Activated T-helper 2 cell treated with anti-CD3 and anti-CD28 coated beads, Interferon-gamma antibody, Interleukin-2, Interleukin-4, amounts not matched to agents 10 μg/mL and 5 μg/mL and 100 μg/mL, durations not matched to agents 14 hours and 24 hours and 36 hours (primary cell): ENCODE measurements around the gene MCCD1. TPM values are rescaled to one million over a fixed set of nuclear protein-coding genes. Genes with fewer than 3 reads are reported as not detected.
"Not testable (repeated sequence)": the region's sequence is repeated elsewhere in the genome, so short reads cannot be mapped to it uniquely, and the experiment has no call there.

ENCODE experiments used
- DNase-seq: peaks from one replicate; pipeline ENCODE4 v3.0.0; 2021; ENCODE audit warnings: low spot score
- H3K27ac Mint-ChIP-seq: one replicate; pipeline ENCODE4 v1.8.0; 2021; ENCODE audit warnings: mixed read lengths
- H3K27me3 Mint-ChIP-seq: one replicate; pipeline ENCODE4 v1.8.0; 2021; ENCODE audit warnings: low read depth, mixed read lengths
- H3K36me3 Mint-ChIP-seq: one replicate; pipeline ENCODE4 v1.8.0; 2021; ENCODE audit warnings: low read depth, mixed read lengths
- H3K4me1 Mint-ChIP-seq: one replicate; pipeline ENCODE4 v1.8.0; 2021; ENCODE audit warnings: low read depth, mixed read lengths
- H3K4me3 Mint-ChIP-seq: one replicate; pipeline ENCODE4 v1.8.0; 2021; ENCODE audit warnings: low read depth, mild to moderate bottlenecking, moderate library complexity, mixed read lengths
- H3K9me3 Mint-ChIP-seq: one replicate; pipeline ENCODE4 v1.8.0; 2021; ENCODE audit warnings: mixed read lengths
- intact Hi-C: fragments of 100-400 bp; cut with micrococcal nuclease; formaldehyde crosslinking; loops from one replicate; pipeline ENCODE4 v1.15.1; 2023
- total RNA-seq: library from RNA; stranded (reverse); gene quantifications from 2 replicates; pipeline ENCODE4 v1.2.3, GENCODE V29; 2022

The MCCD1 gene
- total RNA-seq, 1 donor from 2014 or later, result not detected

DNA sequence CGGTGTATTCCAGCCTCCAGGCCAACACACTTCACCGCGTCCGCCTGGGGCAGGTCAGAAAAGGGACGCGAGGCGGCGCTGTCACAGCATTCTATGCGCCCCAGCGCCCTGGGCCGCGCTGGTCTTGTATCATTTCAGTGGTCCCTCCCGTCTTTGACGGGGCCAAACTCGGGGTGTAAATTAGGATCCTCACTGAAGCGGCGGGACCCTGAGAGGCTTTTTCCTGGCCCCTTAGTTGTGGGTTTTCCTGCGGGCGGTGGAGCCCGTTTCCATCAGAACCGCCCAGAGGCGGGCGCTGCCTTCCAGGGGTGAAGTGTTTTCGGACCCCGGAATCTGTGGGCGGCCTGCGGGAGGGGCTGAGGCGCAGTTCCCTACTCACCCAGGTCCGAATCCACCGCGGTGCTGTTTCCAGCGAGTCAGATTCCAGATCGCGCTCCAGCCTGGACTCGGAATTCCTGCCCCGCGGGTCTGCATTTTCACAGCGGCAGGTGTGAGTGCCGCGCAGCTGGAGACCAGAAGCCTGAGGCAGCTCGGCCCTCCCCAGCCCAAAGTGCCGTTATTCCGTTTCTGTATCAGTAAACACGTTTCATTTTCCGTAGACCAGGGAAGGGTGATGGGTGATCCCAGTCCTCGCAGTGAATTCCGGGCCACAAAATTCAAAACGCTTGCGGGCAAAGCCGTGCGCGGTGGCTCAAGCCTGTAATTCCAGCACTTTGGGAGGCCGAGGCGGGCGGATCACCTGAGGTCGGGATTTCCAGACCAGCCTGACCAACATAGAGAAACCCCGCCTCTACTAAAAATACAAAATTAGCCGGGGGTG, 34.7 kb upstream of the MCCD1 start:
- H3K4me1 Mint-ChIP-seq, result peaks cover 36% of the 10 kb centered on the region
- H3K4me3 Mint-ChIP-seq, result peak overlapping the region; percentile 95
- peak; percentile 69 for DNase-seq

GRCh38 chr6:31495580-31495979, 33.2 kb upstream of the MCCD1 start:
- Mint-ChIP-seq H3K9me3 (no peaks in the 10 kb centered on the region), H3K27ac (peak overlapping the region; percentile 77), H3K4me1 (peaks cover 38% of the 10 kb centered on the region), H3K36me3 (peaks cover 8% of the 10 kb centered on the region), H3K27me3 (no peaks in the 10 kb centered on the region), H3K4me3 (peak overlapping the region; percentile 95)
- DNase-seq, result no peak
- intact Hi-C loops, result loop anchor here (10.0 kb wide), 1 partner anchor 339 kb away; no protein-coding TSS in a partner anchor

More for the DNA sequence above, 34.7 kb upstream of the MCCD1 start:
- H3K27ac Mint-ChIP-seq, result peak overlapping the region; percentile 87
- H3K36me3 Mint-ChIP-seq, result peaks cover 6% of the 10 kb centered on the region
- no peaks in the 10 kb centered on the region for H3K27me3 Mint-ChIP-seq
- intact Hi-C loops, result loop anchor here (1.0 to 10.0 kb wide), 4 partner anchors 48 to 341 kb away; partner anchors contain the start of genes DDX39B and MICA
- H3K9me3 Mint-ChIP-seq, result no peaks in the 10 kb centered on the region

DNA sequence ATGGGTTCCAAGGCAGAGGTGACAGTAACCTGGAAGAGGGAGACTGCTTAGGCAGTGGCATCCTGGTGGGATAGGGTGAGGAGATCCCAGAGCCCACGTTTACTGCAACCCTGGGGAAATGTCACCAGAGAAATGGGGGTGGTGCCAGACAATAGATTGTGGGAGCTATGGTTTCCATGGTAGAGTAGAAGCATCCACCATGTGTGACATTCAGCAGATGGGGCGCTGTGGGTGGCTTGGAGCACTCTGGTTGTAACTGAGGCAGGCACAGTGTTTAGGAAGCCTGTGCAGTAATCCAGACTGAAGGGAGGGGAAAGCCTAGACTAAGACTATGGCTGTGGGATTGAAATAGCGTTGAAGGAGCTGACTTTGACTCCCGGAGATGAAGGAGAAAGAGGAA, 31.9 kb upstream of the MCCD1 start:
- H3K9me3 Mint-ChIP-seq, H3K27me3 Mint-ChIP-seq, DNase-seq: not testable (repeated sequence)
- Mint-ChIP-seq H3K4me3 (peak overlapping the region; percentile 89), H3K27ac (peak overlapping the region; percentile 89), H3K4me1 (peaks cover 48% of the 10 kb centered on the region), H3K36me3 (peaks cover 17% of the 10 kb centered on the region)
- intact Hi-C loops, result loop anchor here (10.0 kb wide), 1 partner anchor 338 kb away; no protein-coding TSS in a partner anchor

DNA sequence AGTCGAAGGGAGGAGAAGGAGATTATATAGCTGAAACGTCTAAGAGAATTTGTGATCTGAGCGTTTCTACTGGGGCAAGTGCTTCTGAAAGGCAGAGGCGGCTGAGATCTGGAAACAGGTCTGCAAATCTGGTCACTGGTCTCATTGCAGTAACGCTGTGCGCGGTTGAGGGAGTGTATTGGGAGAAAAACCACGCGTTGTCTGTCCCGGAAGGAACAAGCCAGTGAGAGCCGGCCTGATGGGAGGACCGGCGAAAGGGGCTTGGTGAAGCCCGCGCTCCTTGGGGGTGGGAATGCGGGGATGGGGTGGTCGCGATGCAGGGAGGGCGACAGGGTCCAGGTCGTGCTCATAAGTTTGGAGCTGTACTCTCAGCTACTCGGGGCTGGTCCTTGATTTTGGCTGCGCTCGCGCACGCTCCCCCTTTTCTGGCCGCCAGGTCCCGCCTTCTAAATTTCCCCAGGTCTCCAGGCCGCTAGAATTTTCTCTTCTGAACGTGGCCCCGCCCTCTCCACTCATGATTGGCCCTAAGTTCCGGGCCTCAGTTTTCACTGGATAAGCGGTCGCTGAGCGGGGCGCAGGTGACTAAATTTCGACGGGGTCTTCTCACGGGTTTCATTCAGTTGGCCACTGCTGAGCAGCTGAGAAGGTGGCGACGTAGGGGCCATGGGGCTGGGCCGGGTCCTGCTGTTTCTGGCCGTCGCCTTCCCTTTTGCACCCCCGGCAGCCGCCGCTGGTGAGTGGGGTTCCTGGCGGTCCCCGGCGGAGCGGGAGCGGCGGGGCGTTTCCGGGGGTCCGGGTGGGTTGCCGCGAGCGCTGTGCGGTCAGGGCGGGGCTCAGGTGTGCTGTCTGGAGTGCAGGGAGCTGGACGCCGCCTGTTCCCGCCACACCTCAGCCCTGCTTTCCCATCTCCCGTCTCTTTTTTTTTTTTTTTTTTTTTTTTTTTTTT, 31.0 kb upstream of the MCCD1 start, which contains the start of gene MICB:
Gene MICB (plus strand): TSS at position 615 of the 946 bp plus-strand sequence. CDS start 49 bp downstream, at position 664.
- H3K27ac Mint-ChIP-seq, result peak within 1 kb of the TSS; percentile 89
- peak within 1 kb of the TSS; percentile 89 for H3K4me3 Mint-ChIP-seq
- H3K36me3 Mint-ChIP-seq, result peaks cover 23% of the 10 kb centered on the region
- no peaks in the 10 kb centered on the region for H3K27me3 Mint-ChIP-seq
- intact Hi-C loops, result loop anchor here (10.0 kb wide), 1 partner anchor 337 kb away; no protein-coding TSS in a partner anchor
- H3K9me3 Mint-ChIP-seq, result no peaks in the 10 kb centered on the region
- DNase-seq, result peak; percentile 79
- H3K4me1 Mint-ChIP-seq, result peaks cover 52% of the 10 kb centered on the region

DNA sequence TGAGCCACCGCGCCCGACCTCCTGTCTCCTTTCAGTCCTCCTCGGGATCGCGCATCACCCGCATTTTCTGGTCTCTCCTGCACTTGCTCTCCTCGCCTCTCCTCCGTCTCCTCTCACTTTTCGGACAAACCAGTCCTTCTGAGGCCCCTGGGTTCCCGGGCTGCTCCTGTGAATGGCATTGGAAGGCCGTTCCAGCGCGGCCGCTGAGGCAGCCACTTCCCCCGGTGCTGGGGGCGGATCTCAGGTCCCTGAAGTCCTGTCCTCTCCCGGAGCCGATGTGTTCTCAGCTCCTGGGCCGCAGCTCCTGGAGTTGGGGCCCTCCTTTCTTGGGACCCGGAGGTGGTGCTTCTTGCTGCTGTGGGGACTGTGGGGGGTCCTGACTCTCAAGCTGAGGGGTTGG, 30.0 kb upstream of the MCCD1 start:
- peaks cover 24% of the 10 kb centered on the region for H3K36me3 Mint-ChIP-seq
- peak overlapping the region; percentile 81 for H3K4me3 Mint-ChIP-seq
- no peaks in the 10 kb centered on the region for H3K9me3 Mint-ChIP-seq
- DNase-seq, result no peak
- no peaks in the 10 kb centered on the region for H3K27me3 Mint-ChIP-seq
- peaks cover 55% of the 10 kb centered on the region for H3K4me1 Mint-ChIP-seq
- H3K27ac Mint-ChIP-seq, result peak overlapping the region; percentile 25
- intact Hi-C loops, result loop anchor here (10.0 kb wide), 1 partner anchor 336 kb away; no protein-coding TSS in a partner anchor

DNA sequence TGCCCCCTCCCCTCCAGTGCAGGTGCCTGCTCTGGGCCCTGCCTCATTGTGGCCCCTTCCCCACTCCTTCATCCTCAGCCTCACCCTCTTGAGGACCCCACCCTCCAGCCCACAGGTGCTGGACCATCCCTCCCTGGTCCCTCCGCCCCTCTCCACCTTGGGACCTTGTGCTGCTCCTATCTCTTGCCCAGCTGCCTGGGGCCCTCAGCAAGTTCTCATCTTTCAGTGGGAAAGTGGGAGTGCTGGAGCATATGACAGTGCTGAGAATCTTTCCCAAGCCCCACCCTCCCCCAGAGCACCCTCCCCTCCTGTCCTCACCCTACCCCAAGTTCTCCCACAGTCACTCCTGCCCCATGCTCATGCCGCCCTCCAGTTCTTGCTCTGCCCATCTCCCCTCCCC, 29.1 kb upstream of the MCCD1 start:
- H3K27me3 Mint-ChIP-seq, H3K27ac Mint-ChIP-seq, H3K9me3 Mint-ChIP-seq, DNase-seq: not testable (repeated sequence)
- intact Hi-C loops, result loop anchor here (10.0 kb wide), 1 partner anchor 335 kb away; no protein-coding TSS in a partner anchor
- Mint-ChIP-seq H3K36me3 (peaks cover 24% of the 10 kb centered on the region), H3K4me3 (peak overlapping the region; percentile 81), H3K4me1 (peaks cover 55% of the 10 kb centered on the region)

- Mint-ChIP-seq H3K4me3 (no peak overlapping the region), H3K36me3 (peaks cover 53% of the 10 kb centered on the region), H3K9me3 (no peaks in the 10 kb centered on the region), H3K4me1 (peaks cover 38% of the 10 kb centered on the region), H3K27me3 (no peaks in the 10 kb centered on the region), H3K27ac (no peak overlapping the region)
- DNase-seq, result no peak
- intact Hi-C loops, result no loop called here
These were observed 26.2 kb upstream of the MCCD1 start for GRCh38 chr6:31502586-31502985.

DNA sequence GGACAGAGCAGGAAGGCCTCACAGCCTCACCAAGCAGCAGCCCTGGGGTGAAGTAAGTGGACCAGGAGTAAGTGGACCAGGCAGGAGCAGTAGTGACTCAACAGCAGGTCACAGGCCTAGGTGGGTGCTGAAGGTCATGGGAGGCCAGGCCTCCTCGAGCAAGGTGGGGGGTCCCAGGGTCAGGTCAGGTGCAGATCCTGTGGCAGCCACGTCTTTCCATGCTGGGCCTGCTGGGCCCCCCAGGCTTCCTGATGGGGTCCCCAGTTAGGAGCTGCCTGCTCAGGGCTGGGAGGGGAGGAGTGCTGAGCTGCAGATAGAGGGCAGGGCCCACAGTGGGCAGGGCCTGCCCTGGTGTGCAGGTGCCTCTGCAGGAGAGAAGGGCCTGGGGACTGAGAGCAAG, 19.7 kb upstream of the MCCD1 start:
- H3K4me1 Mint-ChIP-seq, H3K27me3 Mint-ChIP-seq, intact Hi-C loops, H3K4me3 Mint-ChIP-seq, H3K27ac Mint-ChIP-seq, H3K9me3 Mint-ChIP-seq, DNase-seq: not testable (repeated sequence)
- H3K36me3 Mint-ChIP-seq, result peaks cover 63% of the 10 kb centered on the region

- Mint-ChIP-seq H3K9me3 (no peaks in the 10 kb centered on the region), H3K36me3 (peaks cover 59% of the 10 kb centered on the region), H3K4me3 (no peak overlapping the region), H3K27ac (no peak overlapping the region), H3K27me3 (no peaks in the 10 kb centered on the region), H3K4me1 (no peaks in the 10 kb centered on the region)
- intact Hi-C loops, result no loop called here
- no peak for DNase-seq
These were observed 18.8 kb upstream of the MCCD1 start for GRCh38 chr6:31510007-31510406.

DNA sequence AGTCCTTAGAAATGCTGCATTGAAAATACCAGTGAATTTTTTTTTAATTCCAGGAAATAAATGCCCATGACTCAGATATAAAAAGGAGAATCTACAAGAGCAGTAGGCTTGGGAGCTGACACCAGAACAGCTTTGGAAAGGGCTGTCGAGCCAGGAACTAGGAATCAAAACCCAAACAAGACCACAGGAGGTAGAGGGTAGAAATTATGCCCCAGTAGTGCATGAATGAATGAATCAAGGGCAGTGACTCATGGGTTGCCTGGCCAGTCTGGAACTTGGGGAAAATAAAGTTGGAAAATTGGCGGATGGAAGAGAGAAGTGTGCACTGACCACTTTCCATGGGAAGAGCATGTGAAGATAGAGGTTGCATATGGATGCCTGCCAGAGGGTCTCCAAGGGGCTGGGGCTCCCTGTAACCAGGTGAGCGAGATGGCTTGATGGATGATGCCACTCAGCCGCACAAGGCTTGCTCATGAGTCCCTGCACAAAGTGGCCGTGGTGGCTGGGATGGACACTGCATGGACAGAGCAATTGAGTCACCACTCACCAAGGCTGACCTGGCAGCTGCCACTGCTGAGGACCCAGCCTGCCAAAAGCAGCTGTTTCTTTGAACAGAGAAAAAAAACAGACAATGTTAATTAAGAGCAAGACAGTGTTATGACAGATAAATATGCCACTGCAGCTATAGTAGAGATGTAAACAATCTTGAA, 15.2 kb upstream of the MCCD1 start:
- no peaks in the 10 kb centered on the region for H3K9me3 Mint-ChIP-seq
- peaks cover 12% of the 10 kb centered on the region for H3K27me3 Mint-ChIP-seq
- H3K36me3 Mint-ChIP-seq, result peaks cover 25% of the 10 kb centered on the region
- no peak overlapping the region for H3K4me3 Mint-ChIP-seq
- H3K4me1 Mint-ChIP-seq, result peaks cover 3% of the 10 kb centered on the region
- no peak for DNase-seq
- H3K27ac Mint-ChIP-seq, result no peak overlapping the region
- intact Hi-C loops, result no loop called here

- peaks cover 30% of the 10 kb centered on the region for H3K27me3 Mint-ChIP-seq
- intact Hi-C loops, result no loop called here
- no peak overlapping the region for H3K27ac Mint-ChIP-seq
These were observed 6.9 kb upstream of the MCCD1 start for GRCh38 chr6:31521835-31522234.

DNA sequence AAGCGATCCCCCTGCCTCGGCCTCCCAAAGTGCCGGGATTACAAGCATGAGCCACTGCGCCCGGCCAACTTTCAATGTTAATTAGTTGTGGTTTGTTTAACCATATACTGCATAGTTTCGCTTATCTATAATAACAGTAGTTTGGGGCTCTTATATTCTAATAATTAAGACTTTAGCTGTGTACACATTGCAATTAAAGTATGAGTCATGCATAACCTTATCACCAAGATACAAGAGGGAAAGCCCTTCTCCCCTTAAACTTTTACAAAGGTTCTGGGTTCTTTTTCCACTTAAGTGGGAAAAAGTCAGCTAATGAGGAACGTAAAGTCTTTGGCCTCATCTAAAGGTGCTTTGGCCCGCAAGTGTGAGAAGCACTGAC, 3.2 kb upstream of the MCCD1 start:
- no peak overlapping the region for H3K27ac Mint-ChIP-seq
- H3K9me3 Mint-ChIP-seq, result no peaks in the 10 kb centered on the region
- intact Hi-C loops, result no loop called here
- H3K4me1 Mint-ChIP-seq, result peaks cover 3% of the 10 kb centered on the region
- peaks cover 18% of the 10 kb centered on the region for H3K36me3 Mint-ChIP-seq
- DNase-seq, result no peak
- H3K27me3 Mint-ChIP-seq, result peaks cover 15% of the 10 kb centered on the region
- H3K4me3 Mint-ChIP-seq, result no peak overlapping the region

More at GRCh38 chr6:31521835-31522234, 6.9 kb upstream of the MCCD1 start:
- H3K36me3 Mint-ChIP-seq, result no peaks in the 10 kb centered on the region
- no peaks in the 10 kb centered on the region for H3K4me1 Mint-ChIP-seq
- H3K4me3 Mint-ChIP-seq, result no peak overlapping the region
- DNase-seq, result no peak
- H3K9me3 Mint-ChIP-seq, result no peaks in the 10 kb centered on the region
